GM18511 (cell line): ENCODE measurements around the gene SLC23A3.

Experiments
- ATAC-seq: cut with Tn5 transposase; IDR thresholded peaks from one replicate; pipeline ENCODE4 v1.9.1; 2021; ENCODE audit warnings: mild to moderate bottlenecking, moderate library complexity; ENCODE audit not compliant: unreplicated experiment

Gene SLC23A3

DNA sequence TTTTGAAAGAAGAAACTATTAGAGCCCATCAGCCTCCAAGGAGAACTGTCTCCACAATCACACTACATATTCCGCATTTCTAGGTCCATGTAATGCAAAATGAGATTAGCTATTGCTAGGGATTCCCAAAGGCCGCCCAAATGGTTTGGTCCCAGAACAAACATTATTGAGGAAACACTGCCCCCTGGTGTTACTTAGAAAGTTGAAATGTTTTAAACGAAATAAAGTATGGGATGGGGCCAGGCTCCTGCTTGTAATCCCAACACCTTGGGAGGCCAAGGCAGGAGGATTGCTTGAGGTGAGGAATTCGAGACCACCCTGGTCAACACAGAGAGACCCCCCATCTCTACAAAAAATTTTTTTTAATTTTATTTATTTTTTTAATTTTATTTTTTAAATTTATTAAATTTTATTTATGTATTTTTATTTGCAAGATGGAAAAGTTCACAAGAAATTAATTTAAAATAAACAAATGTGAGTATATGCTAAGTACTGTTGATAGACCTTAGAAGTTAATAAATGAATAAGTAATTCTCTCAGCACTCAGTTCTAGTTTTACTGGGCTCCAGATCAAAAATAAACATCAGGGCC lies 14.7 kb downstream of the SLC23A3 start:
- ATAC-seq: no peak

DNA sequence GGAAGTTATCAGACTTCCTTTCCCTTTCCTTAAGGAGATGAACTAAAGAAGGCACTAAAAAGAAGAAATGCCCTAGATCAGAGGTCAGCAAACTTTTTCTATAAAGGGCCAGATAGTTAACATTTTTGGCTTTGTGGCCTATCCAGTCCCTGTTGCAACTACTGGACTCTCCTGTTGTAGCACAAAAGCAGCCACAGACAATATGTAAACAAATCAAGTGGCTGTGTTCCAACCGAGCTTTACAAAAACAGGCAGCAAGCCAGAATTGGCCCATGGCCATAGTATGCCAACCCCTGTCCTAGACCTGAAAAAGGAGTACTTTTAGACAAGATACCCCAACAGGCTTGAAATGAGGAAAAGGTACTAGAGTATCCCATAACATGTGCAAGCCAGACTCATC lies 20.2 kb downstream of the SLC23A3 start:
- no peak for ATAC-seq

DNA sequence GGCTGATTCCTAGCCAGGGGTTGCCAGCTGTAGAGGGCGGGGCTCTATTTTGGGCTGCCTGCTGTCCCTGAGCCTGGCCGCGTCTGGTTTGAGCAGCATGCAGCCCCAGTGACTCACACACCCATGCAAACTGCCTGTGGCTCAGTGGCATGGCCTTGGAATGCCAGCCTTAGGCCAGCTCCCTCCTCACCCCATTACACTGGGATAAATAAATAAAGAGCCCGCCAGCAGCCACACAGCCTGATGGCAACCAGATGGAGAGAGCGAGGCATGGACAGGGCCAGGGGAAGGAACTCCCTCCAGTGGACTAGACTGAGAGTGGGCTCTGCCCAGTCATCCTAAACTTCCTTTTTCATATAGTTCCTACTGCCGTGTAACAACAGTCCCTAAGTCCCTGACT lies 27.5 kb downstream of the SLC23A3 start:
- ATAC-seq: no peak

DNA sequence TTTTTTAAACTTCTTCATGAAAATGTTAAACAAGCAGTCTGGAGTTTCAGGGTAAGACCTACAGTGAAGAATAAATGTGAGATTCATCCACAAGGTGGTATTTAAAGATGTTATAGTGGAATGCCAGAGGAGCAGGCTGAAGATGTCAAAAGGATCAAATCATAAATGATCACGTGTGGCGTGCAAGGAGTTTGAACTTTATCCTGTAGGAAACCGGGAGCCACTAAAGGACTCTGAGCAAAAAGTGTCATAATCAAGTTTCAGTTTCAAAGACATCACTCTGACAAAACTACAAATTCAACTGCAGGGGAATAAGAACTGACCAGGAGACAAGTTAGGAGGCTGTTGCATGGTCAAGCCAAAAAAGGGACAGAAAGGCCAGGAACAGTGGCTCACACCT lies 29.1 kb downstream of the SLC23A3 start:
- ATAC-seq: no peak

DNA sequence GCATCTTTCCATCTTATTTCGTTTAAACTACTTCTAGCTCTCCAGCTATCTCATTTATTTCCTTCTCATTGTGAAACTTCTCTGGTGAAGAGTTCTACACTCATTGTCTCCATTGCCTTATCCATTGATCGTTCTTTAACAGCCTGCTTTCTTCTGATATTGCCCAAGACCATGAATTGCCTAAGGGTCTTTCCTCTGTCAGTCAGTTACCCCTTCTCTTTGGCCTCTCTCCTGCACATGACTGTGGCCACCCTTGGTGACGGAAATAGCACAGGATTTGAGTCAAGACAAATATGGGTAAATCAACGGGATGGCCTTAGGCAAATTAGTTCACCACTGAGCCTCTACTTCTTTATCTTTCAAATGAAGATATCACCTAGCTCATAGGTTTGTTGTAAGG lies 35.9 kb downstream of the SLC23A3 start:
- no peak for ATAC-seq

DNA sequence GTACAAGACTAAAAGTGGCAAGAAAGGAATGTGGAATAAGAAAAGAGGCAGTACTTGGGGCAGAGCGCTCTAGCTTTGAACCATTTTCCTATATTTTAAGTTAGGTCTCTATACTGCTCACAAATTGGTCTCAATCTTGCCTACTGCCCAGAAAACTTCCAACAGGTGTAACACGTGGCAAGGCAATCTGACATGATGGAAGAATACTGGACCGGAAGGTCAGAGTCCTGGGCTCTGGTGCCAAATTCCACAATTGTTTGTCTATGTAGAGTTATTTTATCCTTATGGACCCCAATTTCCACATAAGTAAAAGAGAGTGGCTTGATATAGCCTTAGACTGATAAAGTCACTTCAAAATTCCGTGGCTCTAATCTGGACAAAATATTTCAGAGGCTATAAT lies 38.1 kb downstream of the SLC23A3 start:
- no peak for ATAC-seq

DNA sequence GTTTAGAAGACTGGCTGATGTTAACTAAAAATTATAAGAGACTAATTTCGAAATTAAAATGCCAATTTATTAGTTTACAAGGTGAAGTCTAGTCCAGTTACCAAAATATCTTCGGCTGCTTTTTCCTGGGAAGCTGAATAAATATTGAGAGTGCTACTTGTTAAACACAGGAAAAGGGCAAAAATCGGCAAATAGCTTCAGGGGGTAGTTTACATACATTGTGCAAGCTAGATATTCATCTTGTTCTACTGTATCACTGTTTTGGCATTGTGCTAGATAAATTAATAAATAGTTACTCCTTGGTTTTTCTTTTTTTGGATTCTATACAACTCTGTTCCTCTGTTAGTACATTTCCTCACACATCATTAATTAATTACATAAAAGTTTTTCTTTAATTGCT lies 38.5 kb downstream of the SLC23A3 start:
- ATAC-seq: no peak

DNA sequence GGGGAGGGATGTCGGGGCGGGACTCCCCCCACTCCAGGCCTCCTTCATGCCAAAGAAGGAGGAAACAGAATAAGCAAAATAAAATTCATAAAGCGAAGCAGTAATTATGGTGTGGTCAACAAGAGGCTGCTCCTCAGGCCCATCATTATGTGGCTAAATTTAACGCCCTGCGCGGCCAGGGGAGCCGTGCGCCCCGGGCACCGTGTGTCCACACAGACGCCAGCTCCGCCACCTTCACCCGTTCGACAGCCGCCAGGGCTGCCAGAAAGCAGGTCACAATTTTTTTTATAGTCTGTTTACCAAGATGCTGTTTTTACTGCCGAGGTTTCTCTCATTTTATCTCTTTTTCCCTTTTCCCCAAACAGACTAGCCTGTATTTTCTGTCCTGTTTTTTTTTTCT lies 40.2 kb downstream of the SLC23A3 start:
- no peak for ATAC-seq

DNA sequence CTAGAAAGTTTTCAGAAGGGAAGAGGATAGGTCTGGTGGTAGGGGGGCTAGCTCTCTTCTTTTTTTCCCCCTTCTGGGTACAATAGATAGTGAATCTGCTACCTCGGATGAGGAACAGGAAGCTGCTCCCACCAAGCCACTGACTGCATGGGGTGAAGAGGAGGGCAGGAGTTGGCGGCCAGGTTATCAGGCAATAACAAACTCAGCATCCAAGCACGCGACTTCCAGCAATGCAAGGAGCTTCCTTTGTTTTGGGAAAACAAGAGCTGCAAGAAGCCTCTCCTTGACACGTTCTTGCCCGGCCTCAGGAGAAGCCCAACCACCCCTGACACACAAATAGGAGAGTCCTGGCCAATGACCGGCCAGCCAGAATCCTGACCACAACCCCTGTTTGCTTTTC lies 41.4 kb downstream of the SLC23A3 start:
- ATAC-seq: no peak

DNA sequence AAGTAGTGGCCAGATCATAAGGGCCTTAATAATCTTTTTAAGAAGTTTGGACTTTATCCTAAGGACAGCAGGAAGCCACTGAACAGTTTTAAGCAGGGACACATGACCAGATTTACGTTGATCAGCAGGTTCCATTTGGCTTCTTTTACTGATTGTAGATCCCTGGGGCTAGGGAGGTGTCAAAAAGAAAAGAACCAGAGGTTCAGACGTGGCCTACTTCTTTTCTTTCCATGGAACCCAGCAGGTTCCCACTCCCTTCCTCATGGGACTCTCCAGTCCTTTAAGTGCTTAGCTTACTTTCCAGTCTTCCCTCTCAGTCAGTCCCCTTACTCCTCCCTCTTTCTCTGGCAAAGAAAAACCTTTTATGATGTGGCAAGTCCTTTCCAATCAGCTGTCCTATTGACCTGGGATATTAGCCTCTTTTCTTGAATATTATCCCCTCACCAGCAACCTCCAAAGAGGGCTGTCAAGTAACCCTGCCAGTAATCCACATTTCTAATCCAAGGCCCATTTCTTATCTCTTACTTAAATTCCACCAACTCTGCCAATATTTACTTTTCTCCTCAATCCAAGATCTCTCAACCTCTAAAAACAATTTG lies 42.7 kb downstream of the SLC23A3 start:
- no peak for ATAC-seq

DNA sequence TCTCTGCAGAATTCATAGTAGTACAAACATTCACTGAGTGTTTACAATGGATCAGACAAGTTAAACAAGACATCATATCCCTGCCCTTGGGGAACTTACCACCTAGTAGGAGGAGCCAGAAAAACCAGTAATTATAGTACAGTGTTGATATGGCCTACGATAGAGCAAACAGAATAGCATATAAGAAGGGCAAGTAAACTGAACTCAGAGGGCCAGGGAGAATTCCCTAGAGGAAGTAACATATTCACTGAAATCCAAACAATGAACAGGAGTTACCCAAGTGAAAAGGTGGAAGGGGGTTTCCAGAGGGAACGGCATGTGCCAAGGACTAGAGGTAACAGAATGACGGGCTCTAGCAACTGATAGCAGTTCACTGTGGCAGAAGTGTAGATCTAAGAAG lies 43.3 kb downstream of the SLC23A3 start:
- no peak for ATAC-seq

DNA sequence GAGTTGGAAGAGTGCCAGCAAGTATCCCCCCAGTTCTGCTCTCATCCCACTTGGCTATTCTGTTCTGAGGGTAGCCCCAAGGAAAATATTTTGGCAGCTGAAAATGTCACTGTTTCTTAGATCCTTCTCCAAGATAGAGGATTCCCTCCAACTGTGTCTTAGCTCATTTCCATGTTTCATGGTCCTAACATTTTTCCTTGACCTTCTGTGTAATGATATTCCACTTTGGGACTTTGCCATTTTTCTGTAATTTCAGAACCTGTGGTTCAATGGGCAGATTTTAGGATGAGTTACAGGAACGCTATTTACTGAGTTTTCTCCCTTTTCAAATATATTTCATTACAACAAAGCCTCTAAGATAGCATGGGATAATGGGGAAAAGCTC lies 44.0 kb downstream of the SLC23A3 start:
- ATAC-seq: no peak

DNA sequence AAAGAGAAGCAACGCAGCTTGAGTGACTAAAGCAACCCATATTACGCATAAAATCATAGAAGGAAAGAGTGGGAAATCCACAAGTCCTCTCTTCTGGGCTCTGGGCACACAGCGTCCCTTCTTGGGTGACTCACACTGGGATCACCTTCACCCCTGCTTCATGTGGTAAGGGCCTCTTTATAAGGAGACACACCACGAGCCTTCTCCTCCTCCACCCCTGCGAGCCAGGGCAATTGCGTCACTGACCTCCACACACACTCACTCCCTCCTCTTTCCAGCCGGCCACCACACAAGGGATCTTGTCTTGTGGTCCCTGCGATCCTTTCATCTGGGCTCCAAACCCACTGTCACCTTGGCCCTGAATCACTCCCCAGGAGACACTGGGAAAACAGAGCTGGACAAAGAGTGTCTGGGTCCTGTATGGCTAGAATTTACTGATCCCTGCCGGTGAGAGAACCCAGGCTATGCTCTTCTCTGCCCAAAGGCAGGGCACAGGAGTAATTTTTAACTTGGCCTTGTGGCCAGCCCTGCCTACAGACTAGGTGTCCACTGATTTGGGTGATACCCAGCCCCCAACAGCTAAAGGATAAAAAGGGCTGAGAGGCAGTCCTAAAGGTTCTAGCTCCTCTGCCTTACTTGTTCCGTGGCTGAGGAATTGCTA lies 44.5 kb downstream of the SLC23A3 start:
- ATAC-seq: no peak

DNA sequence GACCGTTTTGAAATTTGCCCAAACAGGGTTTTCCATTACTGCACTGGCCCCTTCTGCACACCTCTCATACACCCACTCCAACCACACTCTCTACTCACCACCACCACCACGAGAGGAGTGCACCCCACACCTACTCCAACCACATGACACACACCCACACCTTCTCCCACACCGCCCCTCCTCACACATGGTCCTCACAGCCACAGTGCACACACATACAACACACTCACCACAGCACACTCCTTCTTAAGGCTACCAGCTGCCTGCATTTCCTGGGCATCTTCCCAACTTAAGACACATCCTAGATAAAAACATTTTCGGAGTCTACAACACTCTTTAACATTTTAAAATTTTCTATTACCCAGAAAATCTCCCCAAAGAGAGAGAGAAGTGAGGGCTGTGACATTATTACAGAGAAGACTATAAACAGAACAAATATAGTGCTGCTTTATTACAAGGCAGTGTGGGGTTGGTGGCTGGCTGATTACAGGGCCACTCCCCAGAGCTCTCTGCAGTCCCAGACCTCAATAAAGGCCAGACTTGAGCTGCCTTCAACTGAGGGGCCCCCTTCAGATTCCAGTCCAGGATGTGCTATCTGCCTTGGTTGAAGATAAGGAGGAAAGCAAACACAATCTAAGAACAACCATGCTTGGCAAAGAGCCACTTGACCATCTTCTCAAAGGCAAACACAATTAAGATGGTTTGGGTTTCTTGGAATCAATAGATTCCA lies 45.3 kb downstream of the SLC23A3 start:
- no peak for ATAC-seq

DNA sequence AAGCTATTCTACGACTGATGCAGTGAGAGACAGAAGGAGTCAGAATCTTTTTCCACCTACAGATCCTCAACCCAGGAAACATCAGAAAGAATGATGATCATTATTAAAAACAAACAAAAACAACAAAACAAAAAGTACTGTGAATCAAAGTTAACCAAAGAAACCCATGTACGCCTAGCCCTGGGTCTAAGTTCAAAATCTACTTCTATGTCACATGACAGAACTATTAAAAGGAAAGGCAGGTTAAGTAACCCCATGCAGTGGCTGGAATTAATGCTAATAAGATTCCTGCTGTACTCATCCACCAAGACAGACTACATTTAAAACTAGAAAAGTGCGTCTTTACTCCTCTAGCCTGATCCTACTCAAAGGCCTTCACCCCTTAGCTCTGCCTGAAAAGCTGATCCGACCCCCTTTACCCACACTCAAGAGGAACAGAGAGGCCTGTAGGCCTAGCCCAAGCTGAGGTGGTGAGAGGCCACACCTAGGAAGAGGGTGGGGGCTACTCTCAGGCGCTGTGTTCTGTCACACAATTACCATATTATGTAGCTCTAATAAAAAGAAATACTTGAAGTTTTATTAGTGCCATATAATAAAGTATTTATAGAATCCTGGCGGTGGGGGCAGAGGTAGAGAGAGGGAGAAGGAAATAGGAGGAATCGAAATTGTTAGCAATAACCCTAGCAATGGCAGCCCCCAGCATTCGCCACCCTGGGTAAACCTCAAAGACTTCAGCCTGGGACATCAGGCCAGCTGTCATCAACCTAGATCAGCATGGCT lies 46.3 kb downstream of the SLC23A3 start:
- ATAC-seq: no peak

DNA sequence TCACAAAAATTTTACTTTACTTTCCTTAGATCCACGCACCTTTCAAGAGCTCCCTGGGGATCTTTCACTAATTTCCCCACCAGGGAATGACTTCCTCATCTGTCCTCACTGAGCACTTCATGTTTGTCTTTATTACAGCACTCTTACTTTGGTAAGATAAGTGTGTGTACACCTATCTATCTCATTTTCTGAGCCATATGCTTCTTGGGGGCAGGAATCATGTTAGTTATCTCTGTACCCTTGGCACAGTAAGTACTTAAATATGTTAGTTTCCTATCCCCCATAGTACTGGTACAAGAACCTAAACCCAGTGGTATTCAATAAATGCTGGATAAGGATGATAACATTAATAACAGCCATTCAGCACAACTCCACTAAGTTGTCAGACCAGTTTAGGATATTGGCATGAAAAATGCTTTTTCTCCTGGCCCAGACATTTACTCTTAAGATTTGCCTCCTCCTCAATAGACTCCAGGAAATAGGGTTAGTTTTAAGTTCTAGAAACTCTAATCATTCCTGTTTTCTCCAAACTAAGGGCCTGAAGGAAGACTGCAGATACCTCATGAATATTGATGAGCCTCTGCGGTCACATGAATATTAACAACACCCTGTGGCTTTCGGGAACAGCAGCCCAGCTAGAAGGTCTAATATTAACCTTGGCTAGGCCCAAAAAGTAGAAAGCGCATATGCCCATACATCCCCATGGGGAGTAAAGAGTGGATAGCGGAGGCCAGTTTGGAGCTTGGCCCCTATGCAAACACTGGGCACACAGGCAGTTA lies 47.4 kb downstream of the SLC23A3 start:
- ATAC-seq: no peak

DNA sequence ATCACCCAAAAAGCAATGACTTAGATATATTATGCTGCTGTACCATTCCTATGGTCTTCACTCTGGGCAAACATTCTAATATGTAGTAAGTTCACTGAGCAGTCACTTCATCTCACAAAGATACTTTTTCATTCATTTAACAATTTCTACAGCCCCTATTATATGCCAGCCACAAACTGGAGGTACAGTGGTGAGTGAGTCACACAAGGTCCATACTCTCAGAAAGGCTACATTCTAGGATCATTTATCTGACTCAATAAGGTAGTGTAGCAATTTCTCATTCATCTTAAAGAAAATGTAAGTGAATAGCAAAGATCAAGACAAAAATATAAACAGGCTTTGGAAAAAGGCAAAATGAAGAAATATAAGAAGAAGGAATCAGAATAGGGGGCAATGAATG lies 49.7 kb downstream of the SLC23A3 start:
- ATAC-seq: no peak

DNA sequence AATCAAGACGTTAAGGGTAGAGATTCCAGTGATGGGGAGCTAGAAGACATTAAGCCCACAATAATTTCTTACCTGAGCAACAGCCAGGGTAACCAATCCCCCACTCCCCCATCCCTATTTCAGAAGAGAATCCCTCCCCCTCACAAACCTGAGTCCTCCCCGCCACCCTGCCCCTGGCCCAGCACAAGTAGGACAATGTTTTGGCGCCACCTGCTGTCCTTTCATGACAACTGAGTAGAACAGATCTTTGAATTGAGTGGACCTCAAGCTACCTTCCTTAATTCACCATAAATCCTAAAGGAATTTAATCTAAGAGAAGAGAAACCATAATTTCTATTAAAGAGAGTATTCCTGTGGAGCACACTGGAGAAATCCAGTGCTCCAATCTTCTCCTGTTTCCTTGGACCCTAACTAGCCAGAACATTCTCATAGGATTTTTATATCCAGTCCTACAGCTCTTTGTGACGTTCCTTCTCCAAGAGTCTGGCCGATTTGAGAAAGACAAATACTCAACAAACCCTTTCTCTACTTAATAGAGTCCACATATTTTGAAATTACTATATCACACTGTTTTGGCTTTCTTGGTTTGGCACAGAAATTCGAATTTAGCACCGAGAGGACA lies 50.3 kb downstream of the SLC23A3 start:
- no peak for ATAC-seq

DNA sequence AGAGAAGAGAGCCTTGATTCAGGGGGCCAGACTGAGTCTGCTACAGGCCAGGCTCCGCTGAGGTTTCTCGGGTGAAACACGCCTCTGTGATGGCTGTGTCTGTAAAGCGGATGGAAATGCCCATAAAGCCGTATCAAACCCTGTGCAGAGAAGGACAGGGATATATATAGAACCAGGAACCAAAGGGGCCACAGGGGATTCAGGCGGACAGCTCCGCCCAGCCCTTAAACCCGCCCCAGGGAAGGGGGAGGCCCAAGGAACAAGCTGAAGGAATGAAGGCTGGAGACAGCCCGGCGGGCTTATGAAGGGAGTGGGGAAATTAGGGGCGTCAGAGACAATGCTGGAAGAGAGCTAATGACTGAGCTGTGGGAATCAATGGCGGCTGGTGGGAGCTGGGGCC lies 51.3 kb downstream of the SLC23A3 start:
- no peak for ATAC-seq
